Panc1 (cell line): ENCODE data around the gene ZFAND2B. TPM values are rescaled to one million over a fixed set of nuclear protein-coding genes. Genes with fewer than 3 reads are reported as not detected.

Source experiments
- ATAC-seq: fragments of 200-7000 bp; cut with Tn5 transposase; 2 replicates; pipeline ENCODE4 v1.9.1; 2020; ENCODE audit warnings: mild to moderate bottlenecking, moderate library complexity
- BruUV-seq: library from RNA; stranded (reverse); fragments of 400-500 nt; replicated peaks from 2 replicates; lab custom pipeline; 2021; lab: Mats Ljungman, UMichigan
- CTCF ChIA-PET: fragments of 300-600 bp; sonication (Branson Sonifier 250); formaldehyde crosslinking; loops from one replicate; lab custom pipeline; 2022; ENCODE audit warnings: antibody characterized with exemption; lab: Charles Lee
- POLR2A ChIA-PET: fragments of 300-600 bp; sonication (Branson Sonifier 250); formaldehyde crosslinking; loops from one replicate; lab custom pipeline; 2022; ENCODE audit warnings: antibody characterized with exemption; lab: Charles Lee
- DNase-seq: peaks from one replicate; pipeline ENCODE4 v3.0.0-alpha.2; 2010; ENCODE audit warnings: low read depth, low spot score
- H3K27ac ChIP-seq: 2 replicates; pipeline ENCODE4 v1.5.1; 2011; ENCODE audit warnings: mild to moderate bottlenecking, low read length, inconsistent platforms
- H3K27me3 ChIP-seq: fragments of 200-500 bp; sonication (Bioruptor generic); 2 replicates; pipeline ENCODE4 v1.6.0; 2014; ENCODE audit warnings: low read length, inconsistent platforms; ENCODE audit not compliant: control insufficient read depth, insufficient read depth
- H3K36me3 ChIP-seq: fragments of 200-500 bp; sonication (Bioruptor generic); 2 replicates; pipeline ENCODE4 v1.5.1; 2014; ENCODE audit warnings: inconsistent platforms, mild to moderate bottlenecking, low read length, moderate library complexity; ENCODE audit not compliant: control insufficient read depth, insufficient read depth
- H3K4me1 ChIP-seq: 2 replicates; pipeline ENCODE4 v1.5.1; 2011; ENCODE audit warnings: inconsistent platforms, mild to moderate bottlenecking, low read length, moderate library complexity; ENCODE audit not compliant: control insufficient read depth, insufficient read depth
- H3K4me3 ChIP-seq, 2 experiments: 2 replicates each; pipeline ENCODE4 v1.5.1; 2011 to 2012; ENCODE audit warnings: low read depth in 2 of 2, low read length in 2 of 2, mild to moderate bottlenecking in 2 of 2, inconsistent platforms in 1 of 2, moderate library complexity in 1 of 2
- H3K9me3 ChIP-seq: fragments of 200-500 bp; sonication (Bioruptor generic); 2 replicates; pipeline ENCODE4 v1.5.1; 2014; ENCODE audit warnings: low read depth, mild to moderate bottlenecking, inconsistent platforms, low read length, moderate library complexity; ENCODE audit not compliant: control insufficient read depth, insufficient read depth
- CTCF ChIP-seq: fragments of 450-650 bp; IDR thresholded peaks from 2 replicates; pipeline ENCODE4 v1.5.1; 2017; ENCODE audit warnings: mild to moderate bottlenecking
- POLR2AphosphoS5 ChIP-seq: IDR thresholded peaks from 2 replicates; pipeline ENCODE4 v1.6.1; 2012; ENCODE audit warnings: mild to moderate bottlenecking, low read depth, low read length, moderate library complexity
- REST ChIP-seq, 2 experiments: IDR thresholded peaks; 2 replicates each; pipeline ENCODE4 v1.6.1; 2011 to 2012; ENCODE audit warnings: low read depth in 2 of 2, control low read depth in 1 of 2, low read length in 1 of 2, mild to moderate bottlenecking in 1 of 2, moderate library complexity in 1 of 2; ENCODE audit not compliant: insufficient read depth in 1 of 2
- SIN3A ChIP-seq: IDR thresholded peaks from 2 replicates; pipeline ENCODE4 v1.6.1; 2012; ENCODE audit warnings: low read depth, mild to moderate bottlenecking, low read length, moderate library complexity, borderline replicate concordance; ENCODE audit not compliant: insufficient read depth
- TCF7L2 ChIP-seq: IDR thresholded peaks from 2 replicates; pipeline ENCODE4 v1.6.1; 2011; ENCODE audit warnings: mild to moderate bottlenecking, low read depth, low read length, inconsistent platforms
- in situ Hi-C: cut with HindIII; loops from 2 replicates; pipeline ENCODE4 v1.10.0; 2016; ENCODE audit warnings: low sequenced_read_pairs, low pct_unique_long_range_greater_than_20kb
- intact Hi-C: fragments of 100-400 bp; cut with micrococcal nuclease; formaldehyde crosslinking; loops from one replicate; pipeline ENCODE4 v1.10.0; 2022; ENCODE audit not compliant: unreplicated experiment
- total RNA-seq: library from RNA; stranded (reverse); gene quantifications from one replicate; pipeline ENCODE4 v1.2.1, GENCODE V29; 2021; ENCODE audit not compliant: unreplicated experiment

The ZFAND2B gene
- total RNA-seq, 1 experiment from 2014 or later = 43.2 TPM

- no TSS peak for BruUV-seq
- ATAC-seq (no peak), DNase-seq (no peak)
- H3K27ac ChIP-seq = no peak overlapping the region
- intact Hi-C loops = loop anchor here (5.0 to 10.0 kb wide), 4 partner anchors 101 to 303 kb away; partner anchors contain the start of genes CRYBA2 and WNT6
- ChIA-PET CTCF (interaction anchor here (1.6 kb wide), 1 partner anchor 128 kb away, joined by 4 read pairs; no protein-coding TSS in a partner anchor), POLR2A (interaction anchor here (0.6 to 0.7 kb wide), 3 partner anchors 14 to 100 kb away, joined by 3 to 5 read pairs (median 4); no protein-coding TSS in a partner anchor)
- TF ChIP-seq SIN3A = no peak
- no peak for TF ChIP-seq REST (IDR thresholded peaks at IDR 0.05; ENCODE audit: insufficient read depth in 1 of 2, low read depth in 2 of 2, low read length in 1 of 2)
- no peak for TF ChIP-seq CTCF
- TF ChIP-seq POLR2AphosphoS5 = no peak
- no peak for TF ChIP-seq TCF7L2
- no peaks in the 10 kb centered on the region for H3K36me3 ChIP-seq
- no peak overlapping the region for H3K4me3 ChIP-seq
- H3K27me3 ChIP-seq = no peaks in the 10 kb centered on the region
- H3K4me1 ChIP-seq = peaks cover 5% of the 10 kb centered on the region
- in situ Hi-C loops = no loop called here
- no peaks in the 10 kb centered on the region for H3K9me3 ChIP-seq
These were observed 48.6 kb upstream of the ZFAND2B start for GRCh38 chr2:219158025-219158424.

GRCh38 chr2:219158586-219158985 is 48.0 kb upstream of the ZFAND2B start:
- H3K36me3 ChIP-seq = no peaks in the 10 kb centered on the region
- TF ChIP-seq REST (IDR thresholded peaks at IDR 0.05; ENCODE audit: insufficient read depth in 1 of 2, low read depth in 2 of 2, low read length in 1 of 2) = no peak
- TF ChIP-seq SIN3A = no peak
- no peak for TF ChIP-seq CTCF
- TF ChIP-seq TCF7L2 = no peak
- no peak for TF ChIP-seq POLR2AphosphoS5
- H3K4me1 ChIP-seq = peaks cover 5% of the 10 kb centered on the region
- in situ Hi-C loops = no loop called here
- ChIA-PET CTCF (no interaction called here), POLR2A (interaction anchor here (0.6 to 0.7 kb wide), 3 partner anchors 13 to 100 kb away, joined by 3 to 5 read pairs (median 3); no protein-coding TSS in a partner anchor)
- no TSS peak for BruUV-seq
- no peak for ATAC-seq
- DNase-seq = no peak
- no peak overlapping the region for H3K4me3 ChIP-seq
- H3K27me3 ChIP-seq = no peaks in the 10 kb centered on the region
- no peaks in the 10 kb centered on the region for H3K9me3 ChIP-seq
- no peak overlapping the region for H3K27ac ChIP-seq
- intact Hi-C loops = loop anchor here (5.0 to 10.0 kb wide), 4 partner anchors 101 to 304 kb away; partner anchors contain the start of genes CRYBA2 and WNT6
